Heart left ventricle (tissue), 13 donors: ENCODE results near the gene TPRN.

Experiments
- POLR2A ChIP-seq, 2 donors: fragments of 450-650 bp; IDR thresholded peaks; one replicate each; pipeline ENCODE4 v1.6.1; 2017; ENCODE audit warnings: antibody characterized with exemption in 2 of 2, mild to moderate bottlenecking in 2 of 2, moderate library complexity in 2 of 2
- TF ChIP-seq, protein P1 (sequence below), 12 donors: fragments of 200-600 bp; sonication (generic) in 4 of 12; IDR thresholded peaks; one replicate each; pipeline versions ENCODE4 v1.5.0 to v1.8.0; 2018 to 2022; ENCODE audit warnings: antibody characterized with exemption in 12 of 12, mild to moderate bottlenecking in 5 of 12
- donor health status: ischemic (EF 13 %, LVEDD 7.1; RV severe dilation, severe dysfunction).
- donor health status: DM: no; HTN: yes; CAD: no.
- donor health status: DM: no; HTN: no; CAD: no.
- donor health status: ischemic (EF 25% LVEDD 6.9; RV normal size, moderate dysfunction).
- donor health status: ischemic (EF 25% LVEDD 5.7; RV mildly dilated, moderate dysfunction).
- donor health status: ischemic (EF 35%, LVEDD 5.7; RV mildly dilated, moderate dysfunction).
- donor health status: nonischemic (EF 11% LVEDD 7.7; RV severe dilation, severe dysfunction).
- donor health status: DM: yes; HTN: yes; CAD: no.
- donor health status: PGD.
- donor health status: ischemic (EF 29% LVEDD 5.4; RV normal size, mild dysfunction).
- donor health status: nonischemic (EF 23%, LVEDD 6.1; RV moderate dilation, normal function).

- TF ChIP-seq POLR2A (IDR thresholded peaks at IDR 0.05) = no peak
- TF ChIP-seq, protein P1, sequence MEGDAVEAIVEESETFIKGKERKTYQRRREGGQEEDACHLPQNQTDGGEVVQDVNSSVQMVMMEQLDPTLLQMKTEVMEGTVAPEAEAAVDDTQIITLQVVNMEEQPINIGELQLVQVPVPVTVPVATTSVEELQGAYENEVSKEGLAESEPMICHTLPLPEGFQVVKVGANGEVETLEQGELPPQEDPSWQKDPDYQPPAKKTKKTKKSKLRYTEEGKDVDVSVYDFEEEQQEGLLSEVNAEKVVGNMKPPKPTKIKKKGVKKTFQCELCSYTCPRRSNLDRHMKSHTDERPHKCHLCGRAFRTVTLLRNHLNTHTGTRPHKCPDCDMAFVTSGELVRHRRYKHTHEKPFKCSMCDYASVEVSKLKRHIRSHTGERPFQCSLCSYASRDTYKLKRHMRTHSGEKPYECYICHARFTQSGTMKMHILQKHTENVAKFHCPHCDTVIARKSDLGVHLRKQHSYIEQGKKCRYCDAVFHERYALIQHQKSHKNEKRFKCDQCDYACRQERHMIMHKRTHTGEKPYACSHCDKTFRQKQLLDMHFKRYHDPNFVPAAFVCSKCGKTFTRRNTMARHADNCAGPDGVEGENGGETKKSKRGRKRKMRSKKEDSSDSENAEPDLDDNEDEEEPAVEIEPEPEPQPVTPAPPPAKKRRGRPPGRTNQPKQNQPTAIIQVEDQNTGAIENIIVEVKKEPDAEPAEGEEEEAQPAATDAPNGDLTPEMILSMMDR (IDR thresholded peaks at IDR 0.05) = no peak
Measured at GRCh38 chr9:137171149-137171900, 29.2 kb downstream of the TPRN start.
